ENCODE measurements around the gene CLIC4.
"Not testable (repeated sequence)": the region's sequence is repeated elsewhere in the genome, so short reads cannot be mapped to it uniquely, and the experiment has no call there.

The CLIC4 gene

DNA sequence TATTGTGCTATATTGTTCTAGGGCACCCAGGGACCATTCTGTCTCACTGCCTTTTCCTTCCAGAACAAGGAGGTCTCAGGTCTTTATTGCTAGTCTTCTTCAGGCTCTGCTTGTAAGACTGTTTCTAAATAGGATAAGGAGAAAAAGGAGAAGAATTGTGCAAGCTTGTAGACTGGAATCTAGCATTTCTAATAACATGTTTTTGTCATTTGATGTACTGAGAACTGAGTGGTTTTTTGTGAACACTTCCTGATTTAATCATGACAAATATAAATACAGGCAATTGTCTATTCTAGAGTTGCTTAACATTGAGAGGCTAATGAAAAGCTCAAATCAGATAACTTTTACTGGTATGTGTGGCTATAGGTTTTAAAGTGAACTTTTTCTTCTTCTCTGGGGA lies 77.6 kb downstream of the CLIC4 start:
- peaks cover 5% of the 10 kb centered on the region; the same call in 1 of the 2 replicates for H4K20me1 ChIP-seq (ENCODE audit: insufficient read depth, low read length)
- no peak overlapping the region for H3K4me3 ChIP-seq (ENCODE audit: low read depth in 1 of 2, low read length in 2 of 2)
- H2AFZ ChIP-seq (ENCODE audit: low read depth, low read length) = no peak overlapping the region
- no peaks in the 10 kb centered on the region for H3K9me3 ChIP-seq (ENCODE audit: insufficient read depth, low read length, severe bottlenecking)
- ATAC-seq (ENCODE audit: insufficient read depth, low read depth) = no peak
- H3K79me2 ChIP-seq (ENCODE audit: insufficient read depth, low read length) = peaks cover 17% of the 10 kb centered on the region; the same call in 1 of the 2 replicates
- H3K36me3 ChIP-seq (ENCODE audit: insufficient read depth, low read length) = peaks cover 12% of the 10 kb centered on the region; the same call in 1 of the 2 replicates
- no peak for TF ChIP-seq EZH2 (IDR thresholded peaks at IDR 0.05; ENCODE audit: borderline replicate concordance, low read depth, low read length, severe bottlenecking)
- TF ChIP-seq, protein P1, sequence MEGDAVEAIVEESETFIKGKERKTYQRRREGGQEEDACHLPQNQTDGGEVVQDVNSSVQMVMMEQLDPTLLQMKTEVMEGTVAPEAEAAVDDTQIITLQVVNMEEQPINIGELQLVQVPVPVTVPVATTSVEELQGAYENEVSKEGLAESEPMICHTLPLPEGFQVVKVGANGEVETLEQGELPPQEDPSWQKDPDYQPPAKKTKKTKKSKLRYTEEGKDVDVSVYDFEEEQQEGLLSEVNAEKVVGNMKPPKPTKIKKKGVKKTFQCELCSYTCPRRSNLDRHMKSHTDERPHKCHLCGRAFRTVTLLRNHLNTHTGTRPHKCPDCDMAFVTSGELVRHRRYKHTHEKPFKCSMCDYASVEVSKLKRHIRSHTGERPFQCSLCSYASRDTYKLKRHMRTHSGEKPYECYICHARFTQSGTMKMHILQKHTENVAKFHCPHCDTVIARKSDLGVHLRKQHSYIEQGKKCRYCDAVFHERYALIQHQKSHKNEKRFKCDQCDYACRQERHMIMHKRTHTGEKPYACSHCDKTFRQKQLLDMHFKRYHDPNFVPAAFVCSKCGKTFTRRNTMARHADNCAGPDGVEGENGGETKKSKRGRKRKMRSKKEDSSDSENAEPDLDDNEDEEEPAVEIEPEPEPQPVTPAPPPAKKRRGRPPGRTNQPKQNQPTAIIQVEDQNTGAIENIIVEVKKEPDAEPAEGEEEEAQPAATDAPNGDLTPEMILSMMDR (IDR thresholded peaks at IDR 0.05; ENCODE audit: borderline replicate concordance, extremely low read depth, low read length, poor library complexity, severe bottlenecking) = no peak
- H3K27ac ChIP-seq (ENCODE audit: low read length) = no peak overlapping the region
- DNase-seq = no peak
- no peak overlapping the region for H3K9ac ChIP-seq (ENCODE audit: low read depth, low read length)
- H3K27me3 ChIP-seq (ENCODE audit: insufficient read depth, low read length, poor library complexity) = no peaks in the 10 kb centered on the region
- no peaks in the 10 kb centered on the region for H3K4me1 ChIP-seq (ENCODE audit: insufficient read depth, low read length)
- no peak overlapping the region for H3K4me2 ChIP-seq (ENCODE audit: insufficient read depth, low read length)

DNA sequence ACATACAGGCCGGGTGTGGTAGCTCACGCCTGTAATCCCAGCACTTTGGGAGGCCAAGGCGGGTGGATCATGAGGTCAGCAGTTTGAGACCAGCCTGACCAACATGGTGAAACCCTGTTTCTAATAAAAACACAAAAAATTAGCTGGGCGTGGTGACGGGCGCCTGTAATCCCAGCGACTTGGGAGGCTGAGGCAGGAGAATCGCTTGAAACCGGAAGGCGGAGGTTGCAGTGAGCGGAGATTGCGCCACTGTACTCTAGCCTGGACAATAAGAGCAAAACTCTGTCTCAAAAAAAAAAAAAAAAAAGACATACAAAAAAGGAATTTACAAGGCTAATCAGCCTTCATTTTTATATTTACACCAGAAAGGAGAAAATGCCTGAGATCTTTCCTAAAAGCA lies 78.2 kb downstream of the CLIC4 start:
- not testable (repeated sequence) for H4K20me1 ChIP-seq (ENCODE audit: insufficient read depth, low read length); H3K27ac ChIP-seq (ENCODE audit: low read length); ATAC-seq (ENCODE audit: insufficient read depth, low read depth); DNase-seq; H2AFZ ChIP-seq (ENCODE audit: low read depth, low read length); H3K9ac ChIP-seq (ENCODE audit: low read depth, low read length); H3K4me2 ChIP-seq (ENCODE audit: insufficient read depth, low read length); H3K9me3 ChIP-seq (ENCODE audit: insufficient read depth, low read length, severe bottlenecking); H3K4me1 ChIP-seq (ENCODE audit: insufficient read depth, low read length); H3K27me3 ChIP-seq (ENCODE audit: insufficient read depth, low read length, poor library complexity); H3K4me3 ChIP-seq (ENCODE audit: low read depth in 1 of 2, low read length in 2 of 2)
- peaks cover 16% of the 10 kb centered on the region; the same call in 1 of the 2 replicates for H3K36me3 ChIP-seq (ENCODE audit: insufficient read depth, low read length)
- H3K79me2 ChIP-seq (ENCODE audit: insufficient read depth, low read length) = peaks cover 17% of the 10 kb centered on the region; the same call in 1 of the 2 replicates

DNA sequence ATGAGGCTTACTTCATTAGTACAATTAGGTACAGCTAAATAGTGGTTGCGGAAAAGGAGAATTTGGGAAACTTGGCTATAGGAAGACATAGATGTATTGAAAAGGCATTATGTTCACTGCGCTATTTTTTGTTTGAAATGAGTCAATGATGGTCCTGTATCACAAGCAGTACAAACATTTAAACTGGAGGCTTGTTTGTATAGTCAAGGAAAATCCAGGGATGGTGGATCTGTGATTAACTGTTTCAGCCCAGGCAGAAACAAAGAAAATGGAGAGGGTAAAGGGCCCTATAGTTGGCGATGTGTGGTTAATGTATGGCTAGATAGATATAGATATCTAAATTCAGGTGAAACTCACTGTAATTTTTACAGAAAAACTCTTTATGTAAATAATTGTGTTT lies 79.9 kb downstream of the CLIC4 start:
- peaks cover 14% of the 10 kb centered on the region; the same call in 1 of the 2 replicates for H3K79me2 ChIP-seq (ENCODE audit: insufficient read depth, low read length)
- no peak for TF ChIP-seq EZH2 (IDR thresholded peaks at IDR 0.05; ENCODE audit: borderline replicate concordance, low read depth, low read length, severe bottlenecking)
- TF ChIP-seq, protein P1 (IDR thresholded peaks at IDR 0.05; ENCODE audit: borderline replicate concordance, extremely low read depth, low read length, poor library complexity, severe bottlenecking) = no peak
- no peak overlapping the region for H3K9ac ChIP-seq (ENCODE audit: low read depth, low read length)
- H3K27ac ChIP-seq (ENCODE audit: low read length) = no peak overlapping the region
- H2AFZ ChIP-seq (ENCODE audit: low read depth, low read length) = no peak overlapping the region
- H3K4me1 ChIP-seq (ENCODE audit: insufficient read depth, low read length) = no peaks in the 10 kb centered on the region
- H3K27me3 ChIP-seq (ENCODE audit: insufficient read depth, low read length, poor library complexity) = no peaks in the 10 kb centered on the region
- H4K20me1 ChIP-seq (ENCODE audit: insufficient read depth, low read length) = peaks cover 8% of the 10 kb centered on the region; the same call in 1 of the 2 replicates
- H3K4me2 ChIP-seq (ENCODE audit: insufficient read depth, low read length) = no peak overlapping the region
- no peak for DNase-seq
- no peak overlapping the region for H3K4me3 ChIP-seq (ENCODE audit: low read depth in 1 of 2, low read length in 2 of 2)
- ATAC-seq (ENCODE audit: insufficient read depth, low read depth) = no peak
- no peaks in the 10 kb centered on the region for H3K9me3 ChIP-seq (ENCODE audit: insufficient read depth, low read length, severe bottlenecking)
- peaks cover 16% of the 10 kb centered on the region; the same call in 1 of the 2 replicates for H3K36me3 ChIP-seq (ENCODE audit: insufficient read depth, low read length)

DNA sequence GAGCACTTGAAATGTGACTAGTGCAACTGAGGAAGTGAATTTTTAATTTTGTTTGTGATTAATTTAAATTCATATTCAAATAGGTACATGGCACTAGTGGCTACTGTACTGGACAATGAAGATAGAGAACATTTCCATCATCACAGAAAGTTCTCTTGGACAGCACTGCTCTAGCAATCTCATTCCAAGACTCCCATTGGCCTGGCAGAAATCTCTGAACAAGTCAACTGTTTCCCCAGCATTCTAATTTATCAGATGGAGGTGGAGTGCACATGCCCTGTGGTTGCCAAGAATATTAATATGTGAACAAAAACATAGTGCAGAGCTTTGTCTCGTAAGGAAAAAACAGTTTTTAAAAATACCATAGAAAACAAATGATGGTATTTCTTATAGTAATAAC lies 81.3 kb downstream of the CLIC4 start:
- Histone ChIP-seq H2AFZ (ENCODE audit: low read depth, low read length) (no peak overlapping the region), H3K27ac (ENCODE audit: low read length) (no peak overlapping the region), H3K27me3 (ENCODE audit: insufficient read depth, low read length, poor library complexity) (no peaks in the 10 kb centered on the region), H3K4me1 (ENCODE audit: insufficient read depth, low read length) (no peaks in the 10 kb centered on the region), H3K4me3 (ENCODE audit: low read depth in 1 of 2, low read length in 2 of 2) (no peak overlapping the region), H3K36me3 (ENCODE audit: insufficient read depth, low read length) (peaks cover 16% of the 10 kb centered on the region; the same call in 1 of the 2 replicates), H3K4me2 (ENCODE audit: insufficient read depth, low read length) (no peak overlapping the region), H3K9ac (ENCODE audit: low read depth, low read length) (no peak overlapping the region), H4K20me1 (ENCODE audit: insufficient read depth, low read length) (peaks cover 13% of the 10 kb centered on the region; the same call in 1 of the 2 replicates), H3K9me3 (ENCODE audit: insufficient read depth, low read length, severe bottlenecking) (no peaks in the 10 kb centered on the region), H3K79me2 (ENCODE audit: insufficient read depth, low read length) (peaks cover 21% of the 10 kb centered on the region; the same call in 1 of the 2 replicates)
- ATAC-seq (ENCODE audit: insufficient read depth, low read depth) (no peak), DNase-seq (no peak)
- TF ChIP-seq, protein P1 (IDR thresholded peaks at IDR 0.05; ENCODE audit: borderline replicate concordance, extremely low read depth, low read length, poor library complexity, severe bottlenecking) = no peak
- TF ChIP-seq EZH2 (IDR thresholded peaks at IDR 0.05; ENCODE audit: borderline replicate concordance, low read depth, low read length, severe bottlenecking) = no peak
